ENCODE measurements around the gene ZNF592.
A peak's percentile ranks its signal among the peaks of the same experiment; 100 is the strongest.

The ZNF592 gene, protein sequence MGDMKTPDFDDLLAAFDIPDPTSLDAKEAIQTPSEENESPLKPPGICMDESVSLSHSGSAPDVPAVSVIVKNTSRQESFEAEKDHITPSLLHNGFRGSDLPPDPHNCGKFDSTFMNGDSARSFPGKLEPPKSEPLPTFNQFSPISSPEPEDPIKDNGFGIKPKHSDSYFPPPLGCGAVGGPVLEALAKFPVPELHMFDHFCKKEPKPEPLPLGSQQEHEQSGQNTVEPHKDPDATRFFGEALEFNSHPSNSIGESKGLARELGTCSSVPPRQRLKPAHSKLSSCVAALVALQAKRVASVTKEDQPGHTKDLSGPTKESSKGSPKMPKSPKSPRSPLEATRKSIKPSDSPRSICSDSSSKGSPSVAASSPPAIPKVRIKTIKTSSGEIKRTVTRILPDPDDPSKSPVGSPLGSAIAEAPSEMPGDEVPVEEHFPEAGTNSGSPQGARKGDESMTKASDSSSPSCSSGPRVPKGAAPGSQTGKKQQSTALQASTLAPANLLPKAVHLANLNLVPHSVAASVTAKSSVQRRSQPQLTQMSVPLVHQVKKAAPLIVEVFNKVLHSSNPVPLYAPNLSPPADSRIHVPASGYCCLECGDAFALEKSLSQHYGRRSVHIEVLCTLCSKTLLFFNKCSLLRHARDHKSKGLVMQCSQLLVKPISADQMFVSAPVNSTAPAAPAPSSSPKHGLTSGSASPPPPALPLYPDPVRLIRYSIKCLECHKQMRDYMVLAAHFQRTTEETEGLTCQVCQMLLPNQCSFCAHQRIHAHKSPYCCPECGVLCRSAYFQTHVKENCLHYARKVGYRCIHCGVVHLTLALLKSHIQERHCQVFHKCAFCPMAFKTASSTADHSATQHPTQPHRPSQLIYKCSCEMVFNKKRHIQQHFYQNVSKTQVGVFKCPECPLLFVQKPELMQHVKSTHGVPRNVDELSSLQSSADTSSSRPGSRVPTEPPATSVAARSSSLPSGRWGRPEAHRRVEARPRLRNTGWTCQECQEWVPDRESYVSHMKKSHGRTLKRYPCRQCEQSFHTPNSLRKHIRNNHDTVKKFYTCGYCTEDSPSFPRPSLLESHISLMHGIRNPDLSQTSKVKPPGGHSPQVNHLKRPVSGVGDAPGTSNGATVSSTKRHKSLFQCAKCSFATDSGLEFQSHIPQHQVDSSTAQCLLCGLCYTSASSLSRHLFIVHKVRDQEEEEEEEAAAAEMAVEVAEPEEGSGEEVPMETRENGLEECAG (N-terminal part only)

DNA sequence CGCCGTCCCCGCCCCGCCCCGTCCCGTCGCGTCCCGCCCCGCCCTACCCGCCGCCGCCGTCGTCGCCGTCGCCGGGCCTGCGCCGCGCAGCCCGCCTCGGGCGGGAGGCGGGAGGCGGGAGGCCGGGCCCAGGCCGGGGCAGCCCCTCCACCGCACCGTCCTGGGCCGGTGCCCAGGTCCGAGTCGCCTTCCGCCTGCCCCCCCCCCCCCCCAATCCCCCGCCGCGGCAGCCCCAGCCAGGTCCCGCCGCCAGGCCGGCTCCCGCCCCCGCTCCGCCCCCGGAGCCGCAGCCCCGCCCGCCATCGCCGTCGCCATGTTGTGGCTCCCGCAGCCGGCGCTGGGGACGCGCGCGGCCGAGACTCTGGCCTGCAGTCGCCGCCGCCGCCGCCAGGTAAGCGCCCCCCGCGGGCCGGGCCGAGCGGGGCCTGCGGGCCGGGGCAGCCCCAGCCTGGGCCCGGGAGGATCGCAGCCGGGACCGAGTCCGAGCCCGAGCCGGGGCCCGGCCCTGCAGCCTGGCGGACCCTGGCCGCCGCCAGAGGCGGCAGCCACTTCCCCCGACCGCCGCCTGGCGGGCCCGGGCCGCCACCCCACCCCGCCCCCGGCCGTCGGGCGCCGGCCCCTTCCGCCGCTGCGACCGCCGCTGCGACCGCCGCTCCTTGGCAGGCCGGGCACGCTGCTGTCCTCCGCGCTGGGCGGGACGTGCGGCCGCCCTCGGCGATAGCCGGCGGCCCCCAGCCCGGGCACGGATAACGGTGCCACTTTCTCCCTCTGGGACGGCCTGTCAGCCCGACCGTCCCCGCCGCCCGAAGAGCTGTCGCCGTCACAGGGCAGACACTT lies at the start of gene ZNF592:
ZNF592 (plus strand) TSS at position 319 of the 837 bp plus-strand sequence. CDS start 34,084 bp downstream, outside the sequence.
- peak; percentile 80 for DNase-seq

DNA sequence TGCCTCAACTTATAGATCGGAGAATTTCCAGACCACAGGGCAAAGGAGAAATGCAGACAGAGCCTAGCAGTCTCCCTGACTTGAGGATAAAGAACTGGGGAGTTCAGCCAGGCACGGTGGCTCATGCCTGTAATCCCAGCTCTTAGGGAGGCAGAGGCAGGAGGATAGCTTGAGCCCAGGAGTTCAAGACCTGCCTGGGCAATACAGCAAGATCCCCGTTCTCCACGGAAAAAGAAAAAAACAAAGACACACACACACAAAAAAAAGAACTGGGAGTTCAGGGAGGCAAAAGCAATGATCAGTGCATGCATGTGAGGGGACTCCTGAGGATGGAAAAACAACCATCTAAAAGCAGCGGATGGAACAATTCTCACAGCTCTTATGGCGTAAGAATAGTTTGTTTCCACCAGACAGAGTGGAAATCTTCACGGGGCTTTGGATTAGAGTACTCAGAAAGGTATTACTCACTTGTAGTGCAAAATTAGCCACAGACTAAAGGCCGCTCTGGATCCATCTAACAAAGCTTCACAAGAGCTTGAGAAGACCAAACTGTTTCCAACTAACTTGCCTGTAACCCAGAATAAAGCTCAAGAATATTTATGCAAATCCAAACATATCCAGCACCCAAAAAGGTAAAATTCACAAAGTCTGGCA lies 48.7 kb upstream of the ZNF592 start:
- no peak for DNase-seq

DNA sequence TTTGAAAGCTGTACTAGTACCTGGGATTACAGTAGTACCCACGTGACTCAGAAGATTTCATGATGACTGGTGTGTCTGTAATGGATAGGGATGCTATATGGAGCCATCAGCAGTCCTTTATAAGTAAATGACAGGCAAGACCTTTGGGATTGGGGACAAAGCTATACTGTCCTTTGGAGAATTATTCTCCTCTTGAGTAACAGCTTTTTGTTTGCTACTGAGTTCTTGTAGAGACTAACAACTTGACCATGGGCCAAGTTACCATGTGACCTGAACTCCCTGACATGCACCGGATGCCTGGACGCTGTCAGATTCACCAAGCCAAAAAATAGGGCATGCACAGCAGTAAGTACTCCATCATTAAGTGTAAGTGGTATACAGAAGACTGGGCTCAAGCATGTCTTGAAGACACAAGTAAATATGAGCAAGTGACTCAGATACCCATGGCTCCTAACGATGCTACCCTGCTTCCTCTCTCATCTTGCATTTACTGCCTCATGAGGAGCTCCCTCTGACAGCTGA lies 45.4 kb upstream of the ZNF592 start:
- peak; percentile 9 for DNase-seq

DNA sequence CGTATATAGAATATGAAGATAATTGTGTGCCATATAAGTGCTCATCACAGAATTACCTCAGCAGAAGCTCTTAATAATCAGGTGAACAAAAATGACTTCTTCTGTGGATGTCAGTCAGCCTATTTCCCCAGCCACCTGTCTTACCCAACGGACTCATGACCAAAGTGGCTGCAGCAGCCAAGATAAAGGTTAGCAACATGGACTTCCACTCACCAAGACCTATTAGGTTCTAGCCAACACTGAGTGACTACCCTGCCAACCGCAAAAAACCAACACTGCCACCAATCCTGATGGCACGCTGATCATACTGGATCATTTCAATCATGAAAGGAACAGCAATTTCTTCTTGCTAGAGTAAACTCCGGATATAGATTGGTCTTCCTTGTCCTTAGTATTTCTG lies 44.6 kb upstream of the ZNF592 start:
- DNase-seq: no peak

DNA sequence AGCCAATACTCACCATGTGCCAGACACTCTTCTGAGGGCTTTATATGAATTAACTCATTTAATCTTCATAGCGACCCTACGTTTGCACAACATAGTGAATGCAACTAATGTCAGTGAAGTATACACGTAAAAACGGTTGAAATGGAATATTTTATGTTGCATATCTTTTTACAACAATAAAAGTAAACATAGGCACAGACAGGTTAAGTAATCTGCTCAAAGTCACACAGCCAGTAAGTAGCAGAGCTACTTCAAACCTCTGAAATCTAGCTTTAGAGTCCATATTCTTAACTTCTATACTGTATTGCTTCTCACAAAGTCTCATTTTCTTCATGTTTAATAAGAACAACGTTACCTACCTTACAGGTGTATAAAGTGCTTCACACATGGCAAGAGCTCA lies 34.0 kb upstream of the ZNF592 start:
- DNase-seq: no peak

DNA sequence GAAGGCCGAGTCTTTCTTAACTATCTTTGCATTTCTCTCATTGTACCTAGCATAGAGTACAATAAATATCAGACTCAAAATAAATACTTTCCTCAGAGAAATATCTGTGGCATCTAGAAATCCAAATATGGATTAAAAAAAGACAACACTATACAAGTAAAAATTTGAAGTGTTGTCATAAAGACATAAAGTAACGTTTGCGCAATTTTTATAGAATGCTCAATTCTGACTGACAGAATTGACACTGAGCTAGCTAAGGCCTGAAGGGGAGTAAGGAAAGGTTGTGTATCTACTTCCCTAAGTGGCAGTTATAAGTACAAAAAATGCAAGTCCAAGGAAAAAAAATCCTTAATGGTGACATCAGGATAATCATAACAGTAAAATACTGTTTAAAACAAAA lies 33.6 kb upstream of the ZNF592 start:
- DNase-seq: no peak

DNA sequence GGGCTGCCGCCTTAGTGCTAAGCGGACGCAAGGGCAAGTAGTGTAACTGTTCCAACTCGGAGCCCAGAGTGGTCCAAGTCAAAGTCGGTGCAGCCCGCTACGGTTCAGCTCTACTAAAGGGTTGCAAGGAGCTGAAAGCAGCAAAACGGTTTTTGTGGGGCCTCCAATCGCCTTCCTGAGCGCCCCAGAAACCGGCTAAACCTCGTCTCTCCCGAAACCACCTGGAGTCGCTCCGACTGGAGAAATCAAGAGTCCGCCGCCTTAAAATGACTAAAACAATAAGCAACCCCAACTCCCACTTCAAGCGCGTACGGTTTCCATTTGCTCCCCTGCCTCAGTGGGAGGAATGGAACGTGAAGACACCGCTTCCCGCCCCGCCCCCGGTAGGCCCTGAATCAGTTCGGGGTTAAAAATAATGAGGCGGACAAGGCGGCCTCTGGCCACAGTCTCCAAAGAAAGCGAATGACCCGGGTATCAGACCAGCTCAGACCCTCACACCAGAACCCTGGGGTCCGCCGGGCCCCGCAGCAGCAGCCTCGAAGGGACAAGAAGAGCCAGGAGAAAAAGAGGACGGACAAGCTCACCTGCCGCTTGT lies 32.9 kb upstream of the ZNF592 start:
- DNase-seq: peak; percentile 27

DNA sequence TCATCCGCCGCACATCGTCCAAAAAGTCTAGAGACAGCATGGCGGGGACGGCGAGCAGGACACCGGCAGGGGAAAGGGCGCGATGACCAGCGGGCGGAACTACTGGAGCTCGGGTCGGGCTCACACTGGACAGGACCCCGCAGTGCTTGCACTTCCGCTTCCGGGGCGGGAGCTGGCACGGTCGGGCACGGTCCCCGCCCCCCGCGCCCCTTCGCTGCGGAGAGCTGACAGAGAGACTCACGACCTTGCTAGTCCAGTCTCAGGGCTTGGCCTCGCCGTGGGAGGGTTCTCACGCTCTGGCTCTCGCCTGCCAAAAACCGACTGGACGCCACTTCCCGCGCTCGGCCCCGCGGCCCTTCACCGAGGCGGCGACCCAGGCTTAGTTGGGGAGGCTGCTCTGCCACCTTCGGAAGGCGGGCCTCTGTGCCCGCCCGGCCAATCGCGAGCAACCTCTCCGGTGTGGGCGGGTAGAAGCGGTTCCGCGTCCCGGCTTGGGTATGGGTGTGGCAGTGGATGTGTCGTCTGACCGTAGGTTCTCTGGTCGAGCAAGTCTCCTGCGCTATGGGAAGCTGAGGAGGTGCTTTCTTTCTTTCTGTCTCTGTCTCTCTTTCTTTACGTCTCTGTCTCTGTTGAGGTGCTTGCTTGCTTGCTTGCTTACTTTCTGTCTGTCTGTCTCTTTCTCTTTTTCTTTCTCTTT lies 32.2 kb upstream of the ZNF592 start, which contains the start of gene SEC11A:
SEC11A (minus strand) TSS at position 104 of the 697 bp plus-strand sequence; CDS start at position 40, 64 bp downstream.
- peak; percentile 96 for DNase-seq

DNA sequence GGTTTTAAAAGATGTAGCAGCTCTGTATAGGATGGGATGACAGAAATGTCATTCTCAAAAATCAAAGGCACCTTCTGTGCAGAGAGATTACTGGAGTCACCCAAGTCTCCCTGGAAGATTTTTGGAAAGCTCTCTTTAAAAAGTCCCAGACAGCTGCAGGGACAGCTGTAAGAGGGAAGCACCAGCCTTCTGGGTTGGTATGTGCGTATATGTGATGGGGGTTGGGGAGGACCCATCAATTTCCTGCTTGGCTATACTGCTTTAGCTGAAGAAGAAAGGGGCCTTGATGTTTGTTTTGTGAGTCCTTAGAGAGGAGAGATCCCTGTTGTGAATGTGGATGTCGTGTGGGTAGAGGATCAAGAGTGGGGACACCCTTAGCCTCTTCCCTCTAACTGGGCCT lies 27.0 kb upstream of the ZNF592 start:
- DNase-seq: no peak

DNA sequence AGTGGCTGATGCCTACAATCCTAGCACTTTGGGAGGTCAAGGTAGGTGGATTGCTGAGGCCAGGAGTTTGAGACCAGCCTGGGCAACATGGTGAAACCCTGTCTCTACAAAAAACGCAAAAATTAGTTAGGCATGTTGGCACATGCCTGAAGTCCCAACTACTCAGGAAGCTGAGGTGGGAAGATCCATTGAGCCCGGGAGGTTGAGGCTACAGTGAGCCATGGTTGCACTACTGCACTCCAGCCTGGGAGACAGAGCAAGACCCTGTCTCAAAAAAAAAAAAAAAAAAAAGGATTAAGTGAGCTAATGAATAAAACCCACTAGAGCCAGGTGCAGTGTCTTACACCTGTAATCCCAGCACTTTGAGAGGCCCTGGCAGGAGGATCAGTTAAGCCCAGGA lies 25.8 kb upstream of the ZNF592 start:
- no peak for DNase-seq

DNA sequence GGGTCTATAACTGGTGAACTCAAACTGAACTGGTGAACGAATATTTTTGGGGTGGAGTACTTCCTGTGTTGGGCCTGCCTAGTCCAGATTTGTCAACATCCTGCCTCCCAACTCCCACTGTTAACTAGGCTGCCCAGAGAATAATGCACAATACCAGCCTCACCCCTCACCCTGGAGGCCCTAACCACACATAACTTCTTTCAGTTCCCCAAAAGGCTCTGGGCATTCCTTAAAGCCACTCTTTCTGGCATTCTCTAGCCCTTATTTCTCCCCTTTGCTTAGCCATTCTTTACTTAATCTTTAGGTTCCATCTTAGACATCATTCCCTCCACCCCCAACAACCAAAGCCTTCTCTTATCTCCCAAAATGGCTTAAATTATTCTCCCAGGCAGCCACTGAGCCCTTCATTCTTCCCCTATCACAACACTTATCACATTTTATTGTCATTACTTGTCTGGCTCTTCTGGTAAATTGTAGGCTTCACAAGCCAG lies 23.3 kb upstream of the ZNF592 start:
- peak; percentile 44 for DNase-seq

DNA sequence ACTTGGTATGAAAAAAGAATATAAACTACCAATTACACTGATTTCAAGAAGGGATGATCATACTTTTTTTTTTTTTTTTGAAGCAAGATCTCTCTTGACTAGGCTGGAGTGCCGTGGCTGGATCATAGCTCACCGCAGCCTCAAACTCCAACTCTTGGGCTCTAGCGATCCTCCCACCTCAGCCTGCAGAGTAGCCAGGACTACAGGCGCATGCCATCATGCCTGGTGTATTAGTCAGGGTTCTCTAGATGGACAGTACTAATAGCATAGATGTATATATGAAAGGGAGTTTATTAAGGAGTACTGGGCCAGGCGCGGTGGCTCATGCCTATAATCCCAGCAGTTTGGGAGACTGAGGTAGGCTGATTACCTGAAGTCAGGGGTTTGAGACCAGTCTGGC lies 21.0 kb upstream of the ZNF592 start:
- peak; percentile 43 for DNase-seq

DNA sequence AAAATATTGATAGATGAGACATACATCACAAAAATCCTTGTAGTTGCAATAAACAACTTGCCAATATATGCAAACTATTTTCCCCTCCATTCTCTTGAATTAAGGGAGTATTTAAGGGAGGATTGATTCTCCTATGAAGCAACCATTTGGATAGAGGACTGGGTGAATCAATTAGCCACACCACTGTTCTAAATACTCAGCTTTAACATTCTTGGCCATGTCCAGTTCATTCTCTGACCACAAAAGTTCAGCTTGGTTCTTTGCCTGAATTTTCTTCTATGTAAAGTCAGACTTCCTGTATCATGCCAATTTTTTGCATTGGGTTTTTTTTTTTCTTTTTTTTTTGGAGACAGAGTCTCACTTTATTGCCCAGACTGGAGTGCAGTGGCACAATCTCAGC lies 16.6 kb upstream of the ZNF592 start:
- peak; percentile 58 for DNase-seq

DNA sequence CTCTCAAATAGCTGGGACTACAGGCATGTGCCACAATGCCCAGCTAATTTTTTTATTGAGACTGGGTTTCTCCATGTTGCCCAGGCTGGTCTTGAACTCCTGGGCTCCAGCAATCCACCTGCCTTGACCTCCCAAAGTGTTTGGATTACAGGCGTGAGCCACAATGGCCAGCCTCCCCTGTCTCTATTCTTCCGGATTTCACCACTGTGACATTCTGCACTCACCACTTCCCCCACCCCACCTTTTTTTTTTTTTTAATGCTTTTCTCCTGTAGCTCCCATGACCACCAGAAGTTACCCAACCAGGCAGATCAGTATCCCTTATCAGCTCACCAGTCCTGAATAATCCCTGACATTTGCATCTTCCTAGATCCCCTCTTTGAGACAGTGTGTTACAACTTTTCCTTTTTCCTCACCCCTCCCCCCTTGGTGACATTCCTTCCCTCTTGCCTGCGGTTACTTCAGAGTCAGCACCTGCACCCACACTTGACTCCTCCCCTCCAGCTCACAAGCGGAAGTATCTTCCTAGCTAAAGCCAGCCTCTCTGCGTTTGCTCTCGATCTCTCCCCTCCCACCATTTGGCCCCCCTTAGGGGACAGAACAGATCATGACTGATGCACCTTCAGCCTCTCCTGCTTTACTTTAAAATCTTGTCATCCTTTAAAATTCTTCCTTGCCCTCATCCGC lies 13.5 kb upstream of the ZNF592 start:
- peak; percentile 41 for DNase-seq

DNA sequence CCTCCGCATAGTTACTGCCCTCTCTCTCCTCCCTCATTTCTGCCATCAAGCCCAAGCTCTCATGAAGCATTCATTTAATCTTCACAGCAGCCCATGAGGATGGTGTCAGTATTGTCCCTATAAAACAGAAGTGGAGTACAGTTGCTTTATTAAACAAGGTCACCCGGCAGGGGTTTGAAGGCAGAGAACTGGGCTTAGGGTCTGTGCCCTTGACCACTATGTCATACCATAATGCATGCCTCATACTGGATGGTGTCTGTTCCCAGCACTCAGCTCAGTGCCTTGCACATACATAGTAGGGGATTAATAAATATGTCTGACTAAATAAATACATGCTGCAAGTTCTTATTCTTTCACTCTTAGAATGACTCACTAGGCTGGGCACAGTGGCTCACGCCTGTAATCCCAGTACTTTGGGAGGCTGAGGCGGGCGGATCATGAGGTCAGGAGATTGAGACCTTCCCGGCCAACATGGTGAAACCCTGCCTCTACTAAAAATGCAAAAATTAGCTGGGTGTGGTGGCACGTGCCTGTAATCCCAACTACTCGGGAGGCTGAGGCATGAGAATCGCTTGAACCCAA lies 12.8 kb upstream of the ZNF592 start:
- peak; percentile 50 for DNase-seq

DNA sequence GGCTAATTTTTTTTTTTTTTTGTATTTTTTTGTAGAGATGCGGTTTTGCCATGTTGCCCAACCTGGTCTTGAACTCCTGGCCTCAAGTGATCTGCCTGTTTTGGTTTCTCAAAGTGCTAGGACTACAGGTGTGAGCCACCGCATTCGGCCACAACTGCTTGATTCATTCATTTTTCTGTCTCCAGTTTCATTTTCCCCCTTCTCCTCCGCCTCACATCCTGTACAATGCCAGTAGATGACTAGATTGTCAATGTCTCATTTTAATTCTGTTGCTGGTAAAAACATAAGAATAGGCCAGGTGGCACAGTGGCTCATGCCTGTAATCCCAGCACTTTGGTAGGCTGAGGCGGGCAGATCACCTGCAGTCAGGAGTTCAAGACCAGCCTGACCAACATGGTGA lies 12.0 kb upstream of the ZNF592 start:
- no peak for DNase-seq

DNA sequence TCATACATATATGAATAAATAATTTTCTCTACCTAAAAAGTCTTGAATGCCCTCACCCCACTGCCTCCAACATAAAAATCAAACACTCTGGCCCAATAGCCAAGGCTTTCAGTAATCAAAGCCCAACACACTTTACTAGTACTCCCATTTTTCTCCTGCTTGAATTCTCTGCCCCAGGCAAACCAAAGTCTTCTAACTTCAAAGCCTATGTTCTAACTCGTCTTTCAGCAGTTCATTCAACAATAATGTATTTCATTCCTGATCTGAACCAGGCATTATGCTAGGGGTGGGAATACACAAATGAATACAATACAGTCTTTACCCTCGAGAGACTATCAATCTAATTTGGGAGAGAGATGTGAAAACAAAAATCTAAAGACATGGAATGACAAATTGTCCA lies 11.4 kb upstream of the ZNF592 start:
- DNase-seq: no peak

DNA sequence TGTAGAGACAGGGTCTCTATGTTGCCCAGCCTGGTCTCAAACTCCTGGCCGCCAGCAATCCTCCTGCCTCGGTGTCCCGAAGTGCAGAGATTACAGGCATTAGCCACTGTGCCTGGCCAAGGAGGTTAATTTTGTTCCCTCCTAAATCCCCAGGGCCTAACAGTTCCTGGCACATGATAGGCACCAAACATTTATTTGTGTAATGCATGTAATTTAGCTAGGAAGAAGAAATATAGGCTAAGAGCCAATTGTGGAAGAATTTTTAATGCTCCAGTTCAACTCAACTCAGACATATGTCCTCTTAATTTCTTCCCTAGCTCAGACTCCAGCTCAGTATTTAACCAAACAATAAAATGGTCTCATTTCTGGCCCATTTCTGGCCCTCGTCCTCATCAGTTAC lies 7.7 kb upstream of the ZNF592 start:
- DNase-seq: no peak

DNA sequence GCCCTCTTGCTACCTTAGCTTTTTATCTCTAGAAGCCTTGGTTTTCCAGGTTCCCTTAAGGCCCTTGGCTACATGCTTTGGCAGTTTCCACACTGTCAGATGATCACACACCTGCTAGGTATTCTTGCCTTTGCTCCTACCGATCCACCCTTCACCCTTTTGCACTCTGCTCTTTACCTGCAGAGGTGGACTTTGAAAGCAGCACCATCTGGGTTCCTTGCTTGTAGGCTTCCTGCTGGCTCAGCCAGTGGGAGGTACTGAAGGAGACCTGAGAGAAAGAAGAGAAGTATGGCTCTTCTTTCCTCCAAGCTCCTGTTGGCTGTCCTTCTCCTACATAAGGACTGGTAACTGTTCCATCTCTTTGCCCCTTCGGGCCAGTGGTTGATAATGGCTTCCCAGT lies 7.3 kb upstream of the ZNF592 start:
- no peak for DNase-seq

All from EL (cell line).